HFF-Myc (cell line): ENCODE data around the gene AKAP6.

Experiments
- DNase-seq: peaks from one replicate; pipeline ENCODE4 v3.0.0-alpha.2; 2011; ENCODE audit warnings: low read depth; ENCODE audit errors: extremely low read depth
- H3K4me3 ChIP-seq: replicated peaks from 2 replicates; pipeline ENCODE4 v1.5.1; 2011; ENCODE audit warnings: low read depth, mild to moderate bottlenecking, control low read depth, low read length
- TF ChIP-seq, protein P1 (sequence below): IDR thresholded peaks from 2 replicates; pipeline ENCODE4 v1.5.1; 2012; ENCODE audit warnings: mild to moderate bottlenecking, low read depth, low read length, control low read depth; ENCODE audit errors: missing control alignments

The AKAP6 gene

DNA sequence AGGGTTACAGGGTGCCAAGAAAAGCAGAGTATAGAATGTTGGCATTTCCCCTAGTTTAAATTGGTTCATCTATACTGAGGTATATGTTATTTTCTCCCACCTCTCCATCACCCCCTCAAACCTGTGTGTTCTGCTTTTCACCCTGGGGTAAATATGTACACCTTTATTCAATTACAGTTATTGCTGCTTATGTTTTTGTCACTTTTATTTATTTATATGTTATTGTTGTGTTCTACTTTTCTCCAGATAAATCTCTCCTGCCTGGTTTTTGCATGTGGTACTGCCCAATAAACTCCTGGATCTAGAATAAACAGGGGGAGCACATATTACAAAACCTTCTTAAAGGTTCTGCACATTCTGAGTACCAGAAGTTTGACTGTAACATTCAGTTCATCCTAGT is 487.5 kb downstream of the AKAP6 start:
- DNase-seq = no peak
- TF ChIP-seq, protein P1, sequence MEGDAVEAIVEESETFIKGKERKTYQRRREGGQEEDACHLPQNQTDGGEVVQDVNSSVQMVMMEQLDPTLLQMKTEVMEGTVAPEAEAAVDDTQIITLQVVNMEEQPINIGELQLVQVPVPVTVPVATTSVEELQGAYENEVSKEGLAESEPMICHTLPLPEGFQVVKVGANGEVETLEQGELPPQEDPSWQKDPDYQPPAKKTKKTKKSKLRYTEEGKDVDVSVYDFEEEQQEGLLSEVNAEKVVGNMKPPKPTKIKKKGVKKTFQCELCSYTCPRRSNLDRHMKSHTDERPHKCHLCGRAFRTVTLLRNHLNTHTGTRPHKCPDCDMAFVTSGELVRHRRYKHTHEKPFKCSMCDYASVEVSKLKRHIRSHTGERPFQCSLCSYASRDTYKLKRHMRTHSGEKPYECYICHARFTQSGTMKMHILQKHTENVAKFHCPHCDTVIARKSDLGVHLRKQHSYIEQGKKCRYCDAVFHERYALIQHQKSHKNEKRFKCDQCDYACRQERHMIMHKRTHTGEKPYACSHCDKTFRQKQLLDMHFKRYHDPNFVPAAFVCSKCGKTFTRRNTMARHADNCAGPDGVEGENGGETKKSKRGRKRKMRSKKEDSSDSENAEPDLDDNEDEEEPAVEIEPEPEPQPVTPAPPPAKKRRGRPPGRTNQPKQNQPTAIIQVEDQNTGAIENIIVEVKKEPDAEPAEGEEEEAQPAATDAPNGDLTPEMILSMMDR = no peak
- H3K4me3 ChIP-seq = no peak overlapping the region

DNA sequence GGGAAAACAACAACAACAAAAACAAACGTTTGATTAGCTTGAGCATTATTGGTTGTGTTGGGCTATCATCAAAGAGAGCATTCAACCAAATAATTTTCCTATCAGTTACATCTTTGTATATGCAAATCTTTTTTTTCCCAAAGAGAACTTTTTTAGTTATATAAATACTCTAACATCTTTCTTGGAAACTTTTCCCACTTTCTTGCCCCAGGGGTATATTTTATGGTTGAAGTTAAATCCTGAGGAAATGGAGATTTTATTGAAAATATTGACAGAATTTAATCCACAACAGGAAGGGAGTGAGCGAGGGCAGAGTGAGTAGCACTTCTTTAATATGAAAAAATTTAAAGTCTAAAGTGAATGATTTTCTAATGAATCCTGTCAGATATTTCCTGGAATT is 488.7 kb downstream of the AKAP6 start:
- TF ChIP-seq, protein P1 = no peak
- no peak overlapping the region for H3K4me3 ChIP-seq
- no peak for DNase-seq

DNA sequence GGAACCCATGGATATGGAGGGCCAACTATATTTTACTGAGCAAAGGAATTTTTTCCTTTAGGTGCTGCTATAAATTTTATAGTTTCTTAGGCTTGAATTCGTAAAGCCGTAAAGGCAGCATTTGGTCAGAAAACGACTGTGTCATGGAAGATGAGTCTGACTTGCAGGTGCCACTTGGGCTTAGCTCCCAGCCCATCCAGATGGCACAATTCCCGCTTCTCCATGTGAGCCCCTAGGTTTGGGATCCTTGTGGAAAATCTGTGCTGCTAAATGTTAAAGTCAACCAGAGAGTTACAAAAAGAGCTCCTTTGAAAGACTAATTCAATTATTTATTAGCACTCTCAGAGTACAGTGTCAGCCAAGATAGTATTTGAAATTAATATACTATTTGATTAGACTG is 489.5 kb downstream of the AKAP6 start:
- TF ChIP-seq, protein P1 = no peak
- H3K4me3 ChIP-seq = no peak overlapping the region
- DNase-seq = no peak

DNA sequence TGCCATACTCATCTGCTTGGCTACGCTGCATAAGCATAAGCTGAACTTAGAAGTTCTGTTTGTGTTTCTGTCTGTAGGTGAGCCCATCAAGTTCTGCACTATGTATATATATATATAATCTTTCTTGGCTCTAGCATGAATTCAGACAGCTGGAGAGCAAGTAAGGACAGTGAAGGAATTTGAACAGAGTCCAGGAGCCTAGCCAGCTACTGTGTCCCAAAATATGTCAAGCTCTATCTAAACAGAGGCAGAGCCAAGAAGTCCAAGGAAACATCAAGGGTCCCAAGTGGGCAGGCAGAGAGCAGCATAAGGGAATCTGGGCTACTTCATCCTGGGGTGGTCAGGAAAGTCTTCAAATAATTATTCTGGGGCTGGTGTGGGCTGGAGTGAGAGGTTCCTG is 491.1 kb downstream of the AKAP6 start:
- DNase-seq = no peak
- TF ChIP-seq, protein P1 = no peak
- no peak overlapping the region for H3K4me3 ChIP-seq

DNA sequence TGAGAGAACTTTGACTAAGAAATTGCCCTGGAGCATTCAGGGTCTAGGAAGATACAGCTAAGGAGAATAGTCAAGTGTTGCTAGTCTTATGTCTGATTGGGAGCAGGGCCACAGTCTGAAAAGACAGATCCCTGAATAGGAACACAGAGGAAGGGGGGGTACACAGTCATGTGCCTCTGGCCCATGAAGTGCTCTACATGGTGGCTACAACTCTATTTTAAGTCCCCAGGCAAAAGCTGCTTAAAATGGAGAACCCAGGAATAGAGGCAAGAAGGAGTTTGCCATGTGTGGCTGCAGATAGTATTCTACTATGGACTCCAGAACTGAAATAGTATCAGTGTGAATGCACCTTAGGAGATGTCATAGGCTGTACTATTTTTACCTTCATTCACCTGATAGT is 491.6 kb downstream of the AKAP6 start:
- H3K4me3 ChIP-seq = no peak overlapping the region
- TF ChIP-seq, protein P1 = no peak
- no peak for DNase-seq

DNA sequence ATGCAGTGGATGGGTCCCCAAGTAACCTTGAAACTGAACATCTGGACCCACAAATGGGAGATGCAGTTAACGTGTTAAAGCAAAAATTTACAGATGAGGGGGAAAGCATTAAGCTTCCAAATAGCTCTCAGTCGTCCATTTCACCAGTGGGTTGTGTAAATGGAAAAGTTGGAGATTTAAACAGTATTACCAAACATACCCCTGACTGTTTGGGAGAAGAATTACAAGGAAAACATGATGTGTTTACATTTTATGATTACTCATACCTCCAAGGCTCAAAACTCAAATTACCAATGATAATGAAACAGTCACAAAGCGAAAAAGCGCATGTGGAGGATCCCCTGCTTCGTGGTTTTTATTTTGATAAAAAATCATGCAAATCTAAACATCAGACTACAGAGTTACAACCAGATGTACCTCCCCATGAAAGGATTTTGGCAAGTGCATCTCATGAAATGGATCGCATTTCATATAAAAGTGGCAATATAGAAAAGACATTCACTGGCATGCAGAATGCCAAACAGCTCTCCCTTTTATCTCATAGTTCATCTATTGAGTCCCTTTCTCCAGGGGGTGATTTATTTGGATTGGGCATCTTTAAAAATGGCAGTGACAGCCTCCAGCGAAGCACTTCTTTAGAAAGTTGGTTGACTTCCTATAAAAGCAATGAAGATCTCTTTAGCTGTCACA is 493.0 kb downstream of the AKAP6 start:
- no peak overlapping the region for H3K4me3 ChIP-seq
- DNase-seq = no peak
- TF ChIP-seq, protein P1 = no peak

DNA sequence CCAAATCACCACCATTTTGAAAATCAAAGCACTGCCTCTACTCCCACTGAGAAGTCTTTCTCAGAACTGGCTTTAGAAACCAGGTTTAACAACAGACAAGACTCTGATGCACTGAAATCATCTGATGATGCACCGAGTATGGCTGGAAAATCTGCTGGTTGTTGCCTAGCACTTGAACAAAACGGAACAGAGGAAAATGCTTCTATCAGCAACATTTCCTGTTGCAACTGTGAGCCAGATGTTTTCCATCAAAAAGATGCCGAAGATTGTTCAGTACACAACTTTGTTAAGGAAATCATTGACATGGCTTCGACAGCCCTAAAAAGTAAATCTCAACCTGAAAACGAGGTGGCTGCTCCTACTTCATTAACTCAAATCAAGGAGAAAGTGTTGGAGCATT is 494.6 kb downstream of the AKAP6 start:
- DNase-seq = peak; percentile 44
- H3K4me3 ChIP-seq = no peak overlapping the region
- TF ChIP-seq, protein P1 = no peak
